Thyroid gland (tissue), 4 donors: Measurements from ENCODE around the gene CNDP1. TPM values are rescaled to one million over a fixed set of nuclear protein-coding genes. Genes with fewer than 3 reads are reported as not detected.

Source experiments
- DNase-seq, 2 donors: peaks; one replicate each; pipeline ENCODE4 v3.0.0-alpha.2; 2019
- H3K27ac ChIP-seq, 3 donors: fragments of 200-600 bp; sonication (generic); 1 replicate in 2 of 3; 2 replicates in 1 of 3; pipeline ENCODE4 v1.5.1; 2016 to 2019; ENCODE audit warnings: mild to moderate bottlenecking in 1 of 3, moderate library complexity in 1 of 3
- H3K27me3 ChIP-seq: fragments of 200-600 bp; sonication (generic); one replicate; pipeline ENCODE4 v1.5.1; 2019
- H3K36me3 ChIP-seq, 2 donors: fragments of 200-600 bp; sonication (generic); one replicate each; pipeline ENCODE4 v1.5.1; 2016 to 2019
- H3K4me1 ChIP-seq, 2 donors: fragments of 200-600 bp; sonication (generic); one replicate each; pipeline ENCODE4 v1.5.1; 2017 to 2019
- H3K4me3 ChIP-seq, 3 donors: fragments of 200-600 bp; sonication (generic); replicated peaks in 1 of 3; 1 replicate in 2 of 3; 2 replicates in 1 of 3; pipeline ENCODE4 v1.5.1; 2016; ENCODE audit warnings: mild to moderate bottlenecking in 1 of 3
- H3K9me3 ChIP-seq: fragments of 200-600 bp; sonication (generic); one replicate; pipeline ENCODE4 v1.5.1; 2017
- CTCF ChIP-seq, 6 experiments: fragments of 200-600 bp in 3 of 6; fragments of 450-650 bp in 3 of 6; sonication (generic) in 3 of 6; IDR thresholded peaks; one replicate each; pipeline ENCODE4 v1.5.1; 2016 to 2019; ENCODE audit warnings: antibody characterized with exemption in 6 of 6, mild to moderate bottlenecking in 2 of 6, inconsistent platforms in 1 of 6, moderate library complexity in 1 of 6
- POLR2A ChIP-seq, 2 donors: fragments of 450-650 bp; IDR thresholded peaks; one replicate each; pipeline ENCODE4 v1.6.1; 2017; ENCODE audit warnings: antibody characterized with exemption in 2 of 2, mild to moderate bottlenecking in 2 of 2, moderate library complexity in 1 of 2
- WGBS, 2 donors: methylation state at CpG; one replicate each; pipeline ENCODE4 v1.1.5; 2017; 5-methylcytosine and 5-hydroxymethylcytosine counted together
- intact Hi-C: fragments of 100-400 bp; cut with DNase I; formaldehyde crosslinking; loops from one replicate; pipeline ENCODE4 v1.15.1; 2023
- total RNA-seq, 4 donors: library from RNA; depleted of rRNA; stranded (reverse); fragments of >200 nt; gene quantifications; one replicate each; pipeline ENCODE4 v1.2.3, GENCODE V29; 2016

The CNDP1 gene
- total RNA-seq, 4 donors from 2014 or later = 0.25 to 1.0 TPM; not detected in 2

GRCh38 chr18:74569401-74569800 is 35.1 kb downstream of the CNDP1 start:
- Histone ChIP-seq H3K4me3 (no peak overlapping the region), H3K27ac (no peak overlapping the region), H3K4me1 (no peaks in the 10 kb centered on the region), H3K27me3 (no peaks in the 10 kb centered on the region), H3K36me3 (no peaks in the 10 kb centered on the region), H3K9me3 (no peaks in the 10 kb centered on the region)
- no peak for DNase-seq
- TF ChIP-seq CTCF (IDR thresholded peaks at IDR 0.05) = no peak
- no peak for TF ChIP-seq POLR2A (IDR thresholded peaks at IDR 0.05)
- intact Hi-C loops = no loop called here
- 86% methylated on average over 4 of the region's 4 CpGs for WGBS, 2 donors

DNA sequence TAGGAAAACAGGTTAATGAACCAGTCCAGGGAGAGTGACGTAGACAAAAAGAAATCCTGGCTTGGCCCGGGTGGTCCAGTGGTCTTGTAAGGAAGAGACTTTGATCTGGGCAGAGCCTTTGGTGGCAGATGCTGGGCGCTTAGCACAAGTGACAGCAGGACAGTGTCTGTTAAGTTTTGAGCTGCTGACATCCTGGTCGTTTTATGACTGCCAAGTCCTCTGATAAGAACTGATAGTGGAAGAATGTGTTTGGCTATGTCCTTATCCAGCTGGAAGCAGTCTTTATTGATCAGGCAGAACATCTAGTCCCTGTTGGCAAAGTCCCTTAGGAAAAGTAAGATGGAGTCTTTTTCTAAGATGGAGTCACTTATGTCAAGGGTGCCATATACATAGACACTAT is 36.0 kb downstream of the CNDP1 start:
- Histone ChIP-seq H3K4me1 (no peaks in the 10 kb centered on the region), H3K4me3 (no peak overlapping the region), H3K27me3 (no peaks in the 10 kb centered on the region), H3K36me3 (no peaks in the 10 kb centered on the region), H3K9me3 (no peaks in the 10 kb centered on the region), H3K27ac (no peak overlapping the region)
- no peak for DNase-seq
- WGBS, 2 donors = 63 to 89% methylated on average over 4 of the region's 4 CpGs
- no peak for TF ChIP-seq CTCF (IDR thresholded peaks at IDR 0.05)
- TF ChIP-seq POLR2A (IDR thresholded peaks at IDR 0.05) = no peak
- intact Hi-C loops = no loop called here

GRCh38 chr18:74571895-74572680 is 37.8 kb downstream of the CNDP1 start:
- no peaks in the 10 kb centered on the region for H3K4me1 ChIP-seq
- intact Hi-C loops = no loop called here
- no peaks in the 10 kb centered on the region for H3K27me3 ChIP-seq
- no peak for DNase-seq
- no peak overlapping the region for H3K27ac ChIP-seq
- TF ChIP-seq CTCF (IDR thresholded peaks at IDR 0.05) (no peak), POLR2A (IDR thresholded peaks at IDR 0.05) (no peak)
- no peaks in the 10 kb centered on the region for H3K36me3 ChIP-seq
- WGBS, 2 donors = 69 to 72% methylated on average over 12 of the region's 12 CpGs
- no peak overlapping the region for H3K4me3 ChIP-seq
- H3K9me3 ChIP-seq = no peaks in the 10 kb centered on the region

DNA sequence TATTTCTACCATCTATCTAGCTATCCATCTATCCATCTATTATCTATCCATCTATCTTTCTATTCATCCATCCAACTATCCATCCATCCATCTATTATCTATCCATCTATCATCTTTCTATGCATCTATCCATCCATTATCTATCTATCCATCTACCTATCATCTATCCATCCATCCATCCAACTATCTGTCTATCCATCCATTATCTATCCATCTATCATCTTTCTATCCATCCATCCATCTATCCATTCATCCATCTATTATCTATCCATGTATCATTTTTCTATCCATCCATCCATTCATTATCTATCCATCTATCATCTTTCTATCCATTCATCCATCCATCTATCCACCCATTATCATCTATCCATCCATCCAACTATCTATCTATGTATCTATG is 38.8 kb downstream of the CNDP1 start:
- Histone ChIP-seq H3K36me3 (no peaks in the 10 kb centered on the region), H3K4me1 (no peaks in the 10 kb centered on the region), H3K4me3 (no peak overlapping the region), H3K27me3 (no peaks in the 10 kb centered on the region), H3K27ac (no peak overlapping the region), H3K9me3 (no peaks in the 10 kb centered on the region)
- DNase-seq = no peak
- no peak for TF ChIP-seq CTCF (IDR thresholded peaks at IDR 0.05)
- TF ChIP-seq POLR2A (IDR thresholded peaks at IDR 0.05) = no peak
- intact Hi-C loops = no loop called here

DNA sequence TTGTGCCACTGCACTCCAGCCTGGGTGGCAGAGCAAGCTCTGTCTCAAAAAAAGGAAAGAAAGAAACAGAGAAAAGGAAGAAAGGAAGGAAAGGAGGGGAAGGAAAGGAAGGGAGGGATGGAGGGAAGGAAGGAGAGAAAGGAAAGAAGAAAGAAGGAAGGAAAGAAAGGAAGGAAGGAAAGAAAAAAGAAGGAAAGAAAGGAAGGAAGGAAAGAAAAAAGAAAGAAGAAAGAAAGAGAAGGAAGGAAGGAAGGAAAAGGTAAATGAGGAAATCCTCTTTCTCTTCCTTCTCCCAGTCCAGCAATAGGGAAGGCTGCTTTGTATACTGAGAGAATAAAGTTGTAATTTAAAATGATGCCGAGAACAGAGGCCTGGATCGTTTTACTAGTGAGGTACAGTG is 40.6 kb downstream of the CNDP1 start:
- no peak for DNase-seq
- no peaks in the 10 kb centered on the region for H3K27me3 ChIP-seq
- intact Hi-C loops = no loop called here
- H3K4me3 ChIP-seq = no peak overlapping the region
- 77 to 85% methylated on average over 2 of the region's 2 CpGs for WGBS, 2 donors
- TF ChIP-seq POLR2A (IDR thresholded peaks at IDR 0.05) = no peak
- TF ChIP-seq CTCF (IDR thresholded peaks at IDR 0.05) = no peak
- no peaks in the 10 kb centered on the region for H3K9me3 ChIP-seq
- no peaks in the 10 kb centered on the region for H3K4me1 ChIP-seq
- H3K27ac ChIP-seq = no peak overlapping the region
- H3K36me3 ChIP-seq = no peaks in the 10 kb centered on the region
